RWPE2 (cell line): ENCODE measurements around the gene WDR18.

ENCODE experiments used
- ATAC-seq: fragments of 200-7000 bp; cut with Tn5 transposase; 3 replicates; pipeline ENCODE4 v1.9.1; 2021; ENCODE audit warnings: low read depth
- DNase-seq: peaks from one replicate; pipeline ENCODE4 v3.0.0-alpha.2; 2020; ENCODE audit warnings: low spot score
- H3K27ac ChIP-seq: fragments of 450-650 bp; 2 replicates; pipeline ENCODE4 v1.5.1; 2017; ENCODE audit warnings: mild to moderate bottlenecking; ENCODE audit not compliant: poor library complexity, severe bottlenecking
- H3K27me3 ChIP-seq: fragments of 250-450 bp; sonication (Bioruptor Pico); 2 replicates; pipeline ENCODE4 v1.5.1; 2021; ENCODE audit warnings: mild to moderate bottlenecking, moderate library complexity; ENCODE audit not compliant: insufficient read depth, poor library complexity, severe bottlenecking
- H3K36me3 ChIP-seq: fragments of 250-450 bp; sonication (Bioruptor Pico); 2 replicates; pipeline ENCODE4 v1.5.1; 2020; ENCODE audit warnings: low read depth, mild to moderate bottlenecking, moderate library complexity
- H3K4me1 ChIP-seq: fragments of 250-450 bp; sonication (Bioruptor Pico); 2 replicates; pipeline ENCODE4 v1.5.1; 2021; ENCODE audit warnings: mild to moderate bottlenecking, moderate library complexity; ENCODE audit not compliant: insufficient read depth, poor library complexity, severe bottlenecking
- H3K4me3 ChIP-seq: fragments of 250-450 bp; sonication (Bioruptor Pico); 2 replicates; pipeline ENCODE4 v1.5.1; 2021; ENCODE audit warnings: mild to moderate bottlenecking, moderate library complexity; ENCODE audit not compliant: severe bottlenecking
- H3K9me3 ChIP-seq: fragments of 250-450 bp; sonication (Bioruptor Pico); 2 replicates; pipeline ENCODE4 v1.5.1; 2021; ENCODE audit warnings: mild to moderate bottlenecking, moderate library complexity; ENCODE audit not compliant: severe bottlenecking
- TF ChIP-seq, protein P1 (sequence below): fragments of 450-650 bp; IDR thresholded peaks from one replicate; pipeline ENCODE4 v1.5.1; 2017; ENCODE audit warnings: mild to moderate bottlenecking, moderate library complexity; ENCODE audit not compliant: poor library complexity, severe bottlenecking

The WDR18 gene

DNA sequence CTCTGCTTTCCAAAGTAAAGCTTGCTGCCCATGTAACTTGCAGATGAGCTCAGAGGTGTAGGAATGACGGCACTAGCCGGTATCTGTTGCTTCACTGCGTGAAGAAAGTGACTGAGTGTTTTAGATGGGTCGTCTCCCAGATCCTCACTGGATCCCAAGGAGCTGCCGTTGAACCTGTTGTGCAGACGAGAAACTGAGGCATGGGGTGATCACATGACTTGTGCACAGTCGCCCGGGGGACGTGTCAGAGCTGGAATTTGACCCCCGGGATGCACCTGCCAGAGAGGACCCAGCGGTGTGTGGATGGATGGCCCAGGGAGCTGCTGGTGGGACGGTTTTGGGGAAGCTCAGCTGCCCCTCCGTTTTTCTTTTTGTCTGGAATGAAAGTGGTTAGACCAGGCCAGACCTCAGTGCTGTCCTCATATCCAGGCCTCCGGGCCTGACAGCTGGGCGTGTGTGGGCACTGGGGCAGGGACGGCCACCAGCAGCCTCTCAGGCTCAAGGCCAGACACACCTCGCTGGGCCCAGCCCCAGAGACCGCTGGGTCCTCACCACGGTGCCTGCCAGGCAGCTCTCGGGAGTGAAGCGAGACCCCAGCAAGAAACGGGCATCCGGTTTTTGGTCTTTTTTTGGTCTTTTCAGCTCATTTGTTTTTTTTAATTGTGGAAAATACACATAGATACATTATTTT lies 45.8 kb upstream of the WDR18 start:
- no peaks in the 10 kb centered on the region for H3K36me3 ChIP-seq
- H3K9me3 ChIP-seq: no peaks in the 10 kb centered on the region
- no peak for DNase-seq
- no peak overlapping the region for H3K4me3 ChIP-seq
- H3K4me1 ChIP-seq: peaks cover 8% of the 10 kb centered on the region
- no peaks in the 10 kb centered on the region for H3K27me3 ChIP-seq
- no peak overlapping the region for H3K27ac ChIP-seq
- no peak for ATAC-seq
- TF ChIP-seq, protein P1, sequence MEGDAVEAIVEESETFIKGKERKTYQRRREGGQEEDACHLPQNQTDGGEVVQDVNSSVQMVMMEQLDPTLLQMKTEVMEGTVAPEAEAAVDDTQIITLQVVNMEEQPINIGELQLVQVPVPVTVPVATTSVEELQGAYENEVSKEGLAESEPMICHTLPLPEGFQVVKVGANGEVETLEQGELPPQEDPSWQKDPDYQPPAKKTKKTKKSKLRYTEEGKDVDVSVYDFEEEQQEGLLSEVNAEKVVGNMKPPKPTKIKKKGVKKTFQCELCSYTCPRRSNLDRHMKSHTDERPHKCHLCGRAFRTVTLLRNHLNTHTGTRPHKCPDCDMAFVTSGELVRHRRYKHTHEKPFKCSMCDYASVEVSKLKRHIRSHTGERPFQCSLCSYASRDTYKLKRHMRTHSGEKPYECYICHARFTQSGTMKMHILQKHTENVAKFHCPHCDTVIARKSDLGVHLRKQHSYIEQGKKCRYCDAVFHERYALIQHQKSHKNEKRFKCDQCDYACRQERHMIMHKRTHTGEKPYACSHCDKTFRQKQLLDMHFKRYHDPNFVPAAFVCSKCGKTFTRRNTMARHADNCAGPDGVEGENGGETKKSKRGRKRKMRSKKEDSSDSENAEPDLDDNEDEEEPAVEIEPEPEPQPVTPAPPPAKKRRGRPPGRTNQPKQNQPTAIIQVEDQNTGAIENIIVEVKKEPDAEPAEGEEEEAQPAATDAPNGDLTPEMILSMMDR: no peak

- TF ChIP-seq, protein P1: no peak
- no peak for DNase-seq
These were observed 44.7 kb upstream of the WDR18 start for GRCh38 chr19:939439-939838.

DNA sequence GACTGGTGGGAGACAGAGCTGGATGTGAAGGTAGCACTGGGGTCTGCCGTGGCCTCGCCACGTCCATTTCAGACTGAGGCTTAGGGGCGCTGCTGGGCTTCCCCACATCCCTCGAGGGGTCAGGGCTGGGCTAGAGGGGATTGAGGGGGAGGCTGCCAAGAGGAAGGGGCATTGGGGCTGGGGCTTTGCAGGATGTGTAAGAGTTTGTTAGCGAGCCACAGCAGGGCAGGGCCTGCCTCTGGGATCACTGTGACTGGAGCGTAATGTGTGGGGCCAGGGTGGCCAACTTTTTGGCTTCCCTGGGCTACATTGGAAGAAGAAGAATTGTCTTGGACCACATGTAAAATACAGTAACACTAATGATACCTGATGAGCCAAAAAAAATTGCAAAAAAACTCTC lies 44.2 kb upstream of the WDR18 start:
- TF ChIP-seq, protein P1: no peak
- no peaks in the 10 kb centered on the region for H3K4me1 ChIP-seq
- no peaks in the 10 kb centered on the region for H3K36me3 ChIP-seq
- peak overlapping the region; percentile 56 for H3K27ac ChIP-seq
- no peaks in the 10 kb centered on the region for H3K27me3 ChIP-seq
- H3K9me3 ChIP-seq: no peaks in the 10 kb centered on the region
- no peak for DNase-seq
- no peak for ATAC-seq
- no peak overlapping the region for H3K4me3 ChIP-seq

More at GRCh38 chr19:939439-939838, 44.7 kb upstream of the WDR18 start:
- Histone ChIP-seq H3K9me3 (no peaks in the 10 kb centered on the region), H3K4me1 (no peaks in the 10 kb centered on the region), H3K27me3 (no peaks in the 10 kb centered on the region), H3K36me3 (no peaks in the 10 kb centered on the region), H3K4me3 (no peak overlapping the region), H3K27ac (no peak overlapping the region)
- ATAC-seq: no peak

- Histone ChIP-seq H3K36me3 (no peaks in the 10 kb centered on the region), H3K4me1 (no peaks in the 10 kb centered on the region), H3K27ac (peak overlapping the region; percentile 56), H3K27me3 (no peaks in the 10 kb centered on the region), H3K9me3 (no peaks in the 10 kb centered on the region), H3K4me3 (peak overlapping the region; percentile 2)
- TF ChIP-seq, protein P1: peak; percentile 9
- DNase-seq (no peak), ATAC-seq (peak; percentile 82)
These were observed 43.4 kb upstream of the WDR18 start for GRCh38 chr19:940591-941291.
